Measurements from ENCODE around the gene GRIK4.

Gene GRIK4

GRCh38 chr11:120878781-120879180 is 367.2 kb downstream of the GRIK4 start:
- no peak for DNase-seq (ENCODE audit: low read depth)
- no peak overlapping the region for H3K4me3 ChIP-seq (ENCODE audit: low read length)
- TF ChIP-seq CTCF (conservative IDR thresholded peaks at IDR 0.05; ENCODE audit: low read depth, low read length) = no peak

GRCh38 chr11:120880498-120881175 is 369.1 kb downstream of the GRIK4 start:
- no peak for DNase-seq (ENCODE audit: low read depth)
- no peak for TF ChIP-seq CTCF (conservative IDR thresholded peaks at IDR 0.05; ENCODE audit: low read depth, low read length)
- H3K4me3 ChIP-seq (ENCODE audit: low read length) = no peak overlapping the region

GRCh38 chr11:120881596-120881995 is 370.0 kb downstream of the GRIK4 start:
- H3K4me3 ChIP-seq (ENCODE audit: low read length) = no peak overlapping the region
- DNase-seq (ENCODE audit: low read depth) = no peak
- TF ChIP-seq CTCF (conservative IDR thresholded peaks at IDR 0.05; ENCODE audit: low read depth, low read length) = no peak

- TF ChIP-seq CTCF (conservative IDR thresholded peaks at IDR 0.05; ENCODE audit: low read depth, low read length) = no peak
- no peak for DNase-seq (ENCODE audit: low read depth)
- H3K4me3 ChIP-seq (ENCODE audit: low read length) = no peak overlapping the region
Observed at GRCh38 chr11:120882175-120882574, 370.6 kb downstream of the GRIK4 start.

GRCh38 chr11:120883404-120884080 is 372.0 kb downstream of the GRIK4 start:
- no peak overlapping the region for H3K4me3 ChIP-seq (ENCODE audit: low read length)
- no peak for DNase-seq (ENCODE audit: low read depth)
- no peak for TF ChIP-seq CTCF (conservative IDR thresholded peaks at IDR 0.05; ENCODE audit: low read depth, low read length)

- H3K4me3 ChIP-seq (ENCODE audit: low read length) = no peak overlapping the region
- no peak for DNase-seq (ENCODE audit: low read depth)
- TF ChIP-seq CTCF (conservative IDR thresholded peaks at IDR 0.05; ENCODE audit: low read depth, low read length) = no peak
Observed at GRCh38 chr11:120884154-120885020, 372.8 kb downstream of the GRIK4 start.

Data from retinal pigment epithelial cell (primary cell).